Ovary (tissue), 3 donors: ENCODE data around the gene THEMIS.

ENCODE experiments used
- CTCF ChIP-seq, 3 donors: fragments of 450-650 bp in 2 of 3; fragments of 200-600 bp in 1 of 3; IDR thresholded peaks; one replicate each; pipeline versions ENCODE4 v1.5.1 to v1.8.0; 2016 to 2022; ENCODE audit warnings: antibody characterized with exemption in 3 of 3, mild to moderate bottlenecking in 1 of 3
- EP300 ChIP-seq: sonication (generic); formaldehyde crosslinking; IDR thresholded peaks from one replicate; pipeline ENCODE4 v1.6.1; 2017; ENCODE audit warnings: antibody characterized with exemption
- POLR2A ChIP-seq: fragments of 450-650 bp; IDR thresholded peaks from one replicate; pipeline ENCODE4 v1.6.1; 2017; ENCODE audit warnings: antibody characterized with exemption, mild to moderate bottlenecking, moderate library complexity
- donor health status: DM: no; HTN: no; CAD: no.

- TF ChIP-seq CTCF (IDR thresholded peaks at IDR 0.05), result no peak
- TF ChIP-seq POLR2A, result no peak
- no peak for TF ChIP-seq EP300
These were observed 12.1 kb upstream of the THEMIS start for GRCh38 chr6:127912914-127913313.
